Neuronal stem cell (in vitro differentiated cells): Measurements from ENCODE around the gene IGFL2.
A peak's percentile ranks its signal among the peaks of the same experiment; 100 is the strongest.

ENCODE experiments used
- DNase-seq: peaks from one replicate; pipeline ENCODE4 v3.0.0-alpha.2; 2013; ENCODE audit warnings: low spot score
- H2AFZ ChIP-seq: one replicate; pipeline ENCODE4 v1.6.1; 2013; ENCODE audit warnings: mild to moderate bottlenecking, low read length, inconsistent platforms
- H2AK5ac ChIP-seq: 2 replicates; pipeline ENCODE4 v1.6.1; 2013; ENCODE audit warnings: low read depth, mild to moderate bottlenecking, inconsistent platforms, low read length, moderate library complexity, mixed read lengths
- H2BK120ac ChIP-seq: 2 replicates; pipeline ENCODE4 v1.6.1; 2013; ENCODE audit warnings: low read depth, mild to moderate bottlenecking, inconsistent platforms, low read length, moderate library complexity, mixed read lengths
- H2BK12ac ChIP-seq: one replicate; pipeline ENCODE4 v1.6.1; 2013; ENCODE audit warnings: low read length, inconsistent platforms
- H2BK15ac ChIP-seq: 2 replicates; pipeline ENCODE4 v1.6.1; 2013; ENCODE audit warnings: mild to moderate bottlenecking, low read length, inconsistent platforms, mixed read lengths
- H2BK5ac ChIP-seq: one replicate; pipeline ENCODE4 v1.6.1; 2013; ENCODE audit warnings: inconsistent platforms, mild to moderate bottlenecking, low read length, moderate library complexity
- H3K14ac ChIP-seq: one replicate; pipeline ENCODE4 v1.6.1; 2013; ENCODE audit warnings: low read length, inconsistent platforms
- H3K18ac ChIP-seq: 2 replicates; pipeline ENCODE4 v1.6.1; 2013; ENCODE audit warnings: low read length, inconsistent platforms
- H3K23ac ChIP-seq: 2 replicates; pipeline ENCODE4 v1.6.1; 2013; ENCODE audit warnings: low read depth, mild to moderate bottlenecking, mixed read lengths, low read length, inconsistent platforms; ENCODE audit not compliant: poor library complexity
- H3K27ac ChIP-seq: replicated peaks from 3 replicates; pipeline ENCODE4 v1.5.1; 2013; ENCODE audit warnings: low read length, inconsistent platforms
- H3K27me3 ChIP-seq, 3 experiments: 2 replicates each; pipeline ENCODE4 v1.6.1; 2013; ENCODE audit warnings: low read length in 3 of 3, mild to moderate bottlenecking in 2 of 3, inconsistent platforms in 1 of 3, low read depth in 1 of 3, mixed read lengths in 1 of 3, moderate library complexity in 1 of 3; ENCODE audit not compliant: control insufficient read depth in 3 of 3, insufficient read depth in 3 of 3
- H3K36me3 ChIP-seq, 2 donors: replicated peaks in 1 of 2; 2 replicates each; pipeline ENCODE4 v1.6.1; 2013; ENCODE audit warnings: low read length in 2 of 2; ENCODE audit not compliant: control insufficient read depth in 2 of 2, insufficient read depth in 2 of 2
- H3K4ac ChIP-seq: 2 replicates; pipeline ENCODE4 v1.6.1; 2013; ENCODE audit warnings: inconsistent platforms, mild to moderate bottlenecking, low read length, moderate library complexity
- H3K4me1 ChIP-seq, 2 donors: 1 replicate in 1 of 2; 2 replicates in 1 of 2; pipeline ENCODE4 v1.6.1; 2013; ENCODE audit warnings: low read length in 2 of 2, low read depth in 1 of 2; ENCODE audit not compliant: control insufficient read depth in 2 of 2, insufficient read depth in 1 of 2
- H3K4me2 ChIP-seq: one replicate; pipeline ENCODE4 v1.6.1; 2013; ENCODE audit warnings: mild to moderate bottlenecking, low read length, inconsistent platforms; ENCODE audit not compliant: insufficient read depth, poor library complexity, severe bottlenecking
- H3K4me3 ChIP-seq, 2 donors: 2 replicates each; pipeline ENCODE4 v1.5.1; 2013; ENCODE audit warnings: low read length in 2 of 2, mild to moderate bottlenecking in 2 of 2, inconsistent platforms in 1 of 2, moderate library complexity in 1 of 2
- H3K79me1 ChIP-seq: one replicate; pipeline ENCODE4 v1.6.1; 2013; ENCODE audit warnings: low read depth, mild to moderate bottlenecking, inconsistent platforms, low read length, moderate library complexity
- H3K9ac ChIP-seq: one replicate; pipeline ENCODE4 v1.6.1; 2013; ENCODE audit warnings: mild to moderate bottlenecking, low read depth, low read length, inconsistent platforms; ENCODE audit not compliant: poor library complexity
- H3K9me3 ChIP-seq, 2 donors: replicated peaks in 1 of 2; 2 replicates each; pipeline versions ENCODE3 to v1.6.1; 2013; ENCODE audit warnings: low read length in 2 of 2, mild to moderate bottlenecking in 2 of 2, inconsistent platforms in 1 of 2, low read depth in 1 of 2, mixed read lengths in 1 of 2, moderate library complexity in 1 of 2; ENCODE audit not compliant: control insufficient read depth in 2 of 2, insufficient read depth in 1 of 2
- H4K8ac ChIP-seq: one replicate; pipeline ENCODE4 v1.6.1; 2013; ENCODE audit warnings: low read depth, mild to moderate bottlenecking, inconsistent platforms, low read length, moderate library complexity
- H4K91ac ChIP-seq: one replicate; pipeline ENCODE4 v1.6.1; 2013; ENCODE audit warnings: low read length, low read depth, mild to moderate bottlenecking, inconsistent platforms; ENCODE audit not compliant: poor library complexity
- WGBS, 2 donors: extraction: QIAGEN DNeasy Blood & Tissue Kit; methylation state at CpG; one replicate each; pipeline ENCODE4 v1.1.7; 2013; ENCODE audit warnings: missing lambda C conversion rate in 2 of 2, mixed read lengths in 1 of 2; ENCODE audit not compliant: insufficient read length in 2 of 2, insufficient replicate concordance in 1 of 2; ENCODE audit errors: extremely low coverage in 2 of 2; 5-methylcytosine and 5-hydroxymethylcytosine counted together

Gene IGFL2

DNA sequence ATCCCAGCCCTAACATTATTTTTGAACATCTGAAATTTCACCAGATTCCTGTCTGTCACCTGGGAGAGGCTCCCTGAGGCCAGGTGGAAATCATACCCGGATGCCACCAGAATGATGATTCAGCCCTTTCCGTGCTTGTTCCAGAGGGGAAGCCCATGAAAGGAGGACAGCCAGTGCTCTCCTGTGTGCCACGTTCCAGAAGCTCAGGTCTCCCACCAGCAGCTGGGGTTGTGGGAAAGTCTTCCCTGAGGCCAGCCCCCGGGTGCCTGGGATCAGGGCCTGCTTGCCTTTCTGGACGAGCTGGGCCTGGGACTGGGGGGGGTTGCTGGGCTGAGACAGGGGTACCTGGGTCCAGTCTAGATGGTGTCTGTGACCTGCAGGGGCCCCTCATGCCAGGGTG is 56.0 kb downstream of the IGFL2 start:
- Histone ChIP-seq H3K9me3 (peaks cover 0 to 4% of the 10 kb centered on the region in 2 donors), H4K8ac (no peak overlapping the region), H3K18ac (peak overlapping the region; percentile 17), H3K4ac (no peak overlapping the region), H4K91ac (no peak overlapping the region), H2AK5ac (peak overlapping the region; percentile 54), H3K79me1 (no peaks in the 10 kb centered on the region), H3K36me3 (no peaks in the 10 kb centered on the region), H3K9ac (no peak overlapping the region), H2BK12ac (no peak overlapping the region), H3K27ac (no peak overlapping the region), H2BK120ac (no peak overlapping the region), H3K4me1 (no peaks in the 10 kb centered on the region), H2BK5ac (no peak overlapping the region), H3K27me3 (peaks cover 0 to 18% (median 0%) of the 10 kb centered on the region in 3 experiments), H3K23ac (no peak overlapping the region), H3K4me2 (no peak overlapping the region), H2BK15ac (peak overlapping the region; percentile 68), H3K14ac (peak overlapping the region; percentile 72), H3K4me3 (no peak overlapping the region), H2AFZ (no peak overlapping the region)
- DNase-seq = no peak
- no CpG with 5 or more reads among the region's 5 CpGs for WGBS, 2 donors

DNA sequence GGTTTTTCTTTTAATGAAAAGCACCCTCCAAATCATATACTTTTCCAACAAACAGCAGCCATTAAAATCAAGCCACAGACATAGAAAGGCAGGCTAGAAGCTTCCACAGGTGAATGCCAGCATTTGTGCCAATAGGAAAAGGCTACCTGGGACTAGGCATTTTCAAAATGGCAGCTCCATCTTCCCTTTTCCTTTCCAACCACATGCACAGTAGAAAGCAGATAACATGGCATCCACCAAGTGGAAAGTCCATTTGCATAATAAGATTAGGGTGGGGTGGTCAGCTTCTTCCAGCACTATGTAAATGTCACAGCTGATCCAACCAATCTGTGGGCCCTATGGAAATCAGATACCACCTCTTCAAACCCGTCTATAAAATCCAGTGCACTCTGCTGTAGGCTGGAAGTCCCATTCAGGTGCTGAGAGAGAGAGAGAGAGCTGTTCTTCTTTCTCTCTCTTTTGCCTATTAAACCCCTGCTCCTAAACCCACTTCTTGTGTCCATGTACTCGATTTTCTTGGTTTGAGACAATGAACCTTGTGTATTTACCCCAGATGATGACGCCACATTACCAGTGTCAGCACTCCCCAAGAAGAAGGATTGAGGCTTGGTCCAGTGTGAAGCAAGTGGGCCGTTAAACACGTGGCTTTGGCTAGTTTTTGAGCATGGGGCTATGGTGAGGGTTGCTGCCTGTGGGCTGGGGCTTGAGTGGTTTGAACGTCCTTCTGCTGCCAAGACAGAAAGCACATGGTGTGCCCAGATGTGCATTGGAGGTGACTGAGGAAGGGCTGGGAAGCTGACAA is 57.3 kb downstream of the IGFL2 start:
- Histone ChIP-seq H2BK120ac (no peak overlapping the region), H4K8ac (no peak overlapping the region), H3K4me2 (no peak overlapping the region), H3K27ac (no peak overlapping the region), H3K9me3 (peaks cover 0 to 4% of the 10 kb centered on the region in 2 donors), H3K4me3 (no peak overlapping the region), H3K79me1 (no peaks in the 10 kb centered on the region), H3K9ac (no peak overlapping the region), H2BK15ac (no peak overlapping the region), H4K91ac (no peak overlapping the region), H2BK12ac (no peak overlapping the region), H3K4me1 (no peaks in the 10 kb centered on the region), H3K23ac (no peak overlapping the region), H3K36me3 (no peaks in the 10 kb centered on the region), H2AK5ac (no peak overlapping the region), H3K14ac (no peak overlapping the region), H3K4ac (no peak overlapping the region), H2AFZ (no peak overlapping the region), H3K27me3 (peaks cover 0 to 24% (median 0%) of the 10 kb centered on the region in 3 experiments), H2BK5ac (no peak overlapping the region), H3K18ac (no peak overlapping the region)
- WGBS, 2 donors = no CpG with 5 or more reads among the region's 6 CpGs
- no peak for DNase-seq

DNA sequence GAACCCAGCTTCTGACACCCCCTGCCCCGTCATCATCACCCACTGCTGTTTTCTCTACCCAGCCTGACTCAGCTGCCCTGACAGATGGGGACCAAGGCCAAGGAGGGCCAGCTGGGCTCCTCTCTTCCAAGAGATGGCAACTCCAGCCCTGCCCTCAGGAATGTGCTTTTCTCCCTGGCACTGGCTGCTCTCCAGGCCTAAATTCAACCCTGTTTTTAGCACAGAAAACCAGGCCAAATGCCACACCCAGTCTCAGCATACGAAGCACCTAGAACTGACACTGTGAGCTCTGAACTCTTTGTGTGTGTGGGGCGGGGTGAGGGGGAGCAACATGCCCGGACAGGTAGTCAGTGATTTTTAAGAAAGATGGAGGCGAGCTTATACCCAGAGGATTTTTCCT is 58.1 kb downstream of the IGFL2 start:
- H3K27me3 ChIP-seq = peaks cover 0 to 25% (median 0%) of the 10 kb centered on the region in 3 experiments

DNA sequence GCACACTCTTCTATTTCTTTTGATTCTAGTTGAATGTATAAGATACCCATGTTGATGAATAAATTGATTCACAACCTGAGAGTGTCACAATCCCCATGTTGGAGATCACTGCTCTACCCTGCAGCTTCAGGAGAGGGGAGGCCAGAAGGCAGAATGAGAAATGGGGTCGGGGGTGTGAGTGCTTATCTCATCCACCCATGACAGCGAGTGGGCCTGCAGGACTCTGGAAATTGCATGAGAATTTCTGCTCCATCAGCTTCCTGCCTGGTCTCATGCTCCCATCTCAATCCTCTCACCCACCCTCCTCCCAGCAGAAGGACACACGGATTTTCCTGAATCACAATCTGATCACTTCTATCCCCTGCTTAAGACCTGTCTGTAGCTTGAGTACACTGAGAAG is 58.6 kb downstream of the IGFL2 start:
- H3K4me1 ChIP-seq = peaks cover 0 to 3% of the 10 kb centered on the region in 2 donors
- H3K9ac ChIP-seq = no peak overlapping the region
- H2BK120ac ChIP-seq = no peak overlapping the region
- no peak overlapping the region for H2AFZ ChIP-seq
- no peak overlapping the region for H2BK15ac ChIP-seq
- peaks cover 0 to 21% (median 0%) of the 10 kb centered on the region in 3 experiments for H3K27me3 ChIP-seq
- H3K4ac ChIP-seq = no peak overlapping the region
- no peak overlapping the region for H3K4me2 ChIP-seq
- no peaks in the 10 kb centered on the region for H3K36me3 ChIP-seq
- no peak overlapping the region for H3K23ac ChIP-seq
- no peak overlapping the region for H2AK5ac ChIP-seq
- H3K79me1 ChIP-seq = no peaks in the 10 kb centered on the region
- no peak overlapping the region for H4K91ac ChIP-seq
- no peak overlapping the region for H2BK5ac ChIP-seq
- H3K9me3 ChIP-seq = peaks cover 0 to 5% of the 10 kb centered on the region in 2 donors
- no peak overlapping the region for H4K8ac ChIP-seq
- no CpG with 5 or more reads among the region's 3 CpGs for WGBS, 2 donors
- no peak overlapping the region for H3K18ac ChIP-seq
- H3K14ac ChIP-seq = no peak overlapping the region
- no peak overlapping the region for H3K27ac ChIP-seq
- H2BK12ac ChIP-seq = no peak overlapping the region
- no peak for DNase-seq
- H3K4me3 ChIP-seq = no peak overlapping the region

More for the DNA sequence above, 58.1 kb downstream of the IGFL2 start:
- Histone ChIP-seq H3K4me1 (peaks cover 0 to under 1% of the 10 kb centered on the region in 2 donors), H2BK5ac (no peak overlapping the region), H2AFZ (no peak overlapping the region), H3K9ac (no peak overlapping the region), H3K9me3 (peaks cover 0 to 5% of the 10 kb centered on the region in 2 donors), H3K18ac (peak overlapping the region; percentile 16), H2BK120ac (no peak overlapping the region), H4K8ac (no peak overlapping the region), H3K36me3 (no peaks in the 10 kb centered on the region), H3K4me3 (no peak overlapping the region), H3K79me1 (no peaks in the 10 kb centered on the region), H3K27ac (no peak overlapping the region), H2BK15ac (no peak overlapping the region), H3K4me2 (no peak overlapping the region), H3K23ac (no peak overlapping the region), H3K14ac (no peak overlapping the region), H2AK5ac (no peak overlapping the region), H4K91ac (no peak overlapping the region), H3K4ac (no peak overlapping the region), H2BK12ac (no peak overlapping the region)
- WGBS, 2 donors = no CpG with 5 or more reads among the region's 5 CpGs
- no peak for DNase-seq
